ENCODE measurements around the gene OTX2. TPM values are rescaled to one million over a fixed set of nuclear protein-coding genes. Genes with fewer than 3 reads are reported as not detected.

The OTX2 gene
- total RNA-seq, 3 donors from 2014 or later: not detected

DNA sequence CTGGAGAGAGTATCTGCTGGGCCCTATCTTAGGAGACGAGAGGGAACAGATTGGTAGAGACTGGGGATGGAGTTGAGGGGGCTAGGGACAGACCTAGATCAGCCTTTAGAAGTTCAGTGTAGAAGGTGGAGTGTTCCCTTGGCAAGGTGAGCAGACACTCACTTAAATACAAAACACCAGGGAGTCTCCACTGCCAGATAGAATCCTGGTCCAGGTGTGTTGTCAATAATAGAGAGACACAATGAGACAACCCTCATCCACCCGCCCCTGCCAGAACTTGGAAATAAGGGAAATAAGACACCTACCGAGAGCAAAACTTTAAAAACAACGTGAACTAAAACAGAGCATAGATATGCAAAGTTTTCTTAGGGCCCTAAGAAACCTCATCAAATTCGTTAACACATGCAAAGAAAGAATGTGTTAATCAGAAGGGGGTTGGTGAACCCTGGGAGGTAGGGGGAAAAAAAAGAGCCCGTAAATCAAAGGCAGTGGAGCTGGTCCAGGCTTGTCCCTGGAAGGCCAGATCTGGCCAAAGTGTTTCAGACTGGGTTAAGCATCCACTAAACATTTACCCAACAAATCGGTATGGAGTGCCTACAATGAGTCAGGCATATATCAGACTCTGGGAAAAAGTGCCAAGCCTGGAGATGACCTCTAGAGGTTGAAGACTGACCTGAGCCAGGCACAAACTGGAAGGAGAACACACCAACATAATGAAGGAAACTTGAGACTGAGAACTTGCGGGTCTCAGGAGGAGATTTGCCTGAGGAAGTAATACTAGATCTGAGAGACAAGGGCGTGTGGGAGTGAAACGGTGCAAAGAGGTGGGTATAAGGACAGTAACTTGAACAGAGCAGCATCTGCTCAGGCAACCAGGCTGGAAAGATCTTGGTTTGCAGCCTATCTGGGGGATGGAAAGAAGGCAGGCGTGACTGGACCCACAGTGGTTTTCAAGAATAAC is 37.0 kb upstream of the OTX2 start:
- Histone ChIP-seq H3K4me1 (ENCODE audit: low read depth) (no peaks in the 10 kb centered on the region), H3K4me3 (no peak overlapping the region), H3K9me3 (no peaks in the 10 kb centered on the region), H3K36me3 (ENCODE audit: low read depth) (no peaks in the 10 kb centered on the region)
- no peak for DNase-seq
- no peak for ATAC-seq
- TF ChIP-seq, protein P1, sequence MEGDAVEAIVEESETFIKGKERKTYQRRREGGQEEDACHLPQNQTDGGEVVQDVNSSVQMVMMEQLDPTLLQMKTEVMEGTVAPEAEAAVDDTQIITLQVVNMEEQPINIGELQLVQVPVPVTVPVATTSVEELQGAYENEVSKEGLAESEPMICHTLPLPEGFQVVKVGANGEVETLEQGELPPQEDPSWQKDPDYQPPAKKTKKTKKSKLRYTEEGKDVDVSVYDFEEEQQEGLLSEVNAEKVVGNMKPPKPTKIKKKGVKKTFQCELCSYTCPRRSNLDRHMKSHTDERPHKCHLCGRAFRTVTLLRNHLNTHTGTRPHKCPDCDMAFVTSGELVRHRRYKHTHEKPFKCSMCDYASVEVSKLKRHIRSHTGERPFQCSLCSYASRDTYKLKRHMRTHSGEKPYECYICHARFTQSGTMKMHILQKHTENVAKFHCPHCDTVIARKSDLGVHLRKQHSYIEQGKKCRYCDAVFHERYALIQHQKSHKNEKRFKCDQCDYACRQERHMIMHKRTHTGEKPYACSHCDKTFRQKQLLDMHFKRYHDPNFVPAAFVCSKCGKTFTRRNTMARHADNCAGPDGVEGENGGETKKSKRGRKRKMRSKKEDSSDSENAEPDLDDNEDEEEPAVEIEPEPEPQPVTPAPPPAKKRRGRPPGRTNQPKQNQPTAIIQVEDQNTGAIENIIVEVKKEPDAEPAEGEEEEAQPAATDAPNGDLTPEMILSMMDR (IDR thresholded peaks at IDR 0.05): no peak
- intact Hi-C loops (cut with DNase I, micrococcal nuclease): no loop called here

DNA sequence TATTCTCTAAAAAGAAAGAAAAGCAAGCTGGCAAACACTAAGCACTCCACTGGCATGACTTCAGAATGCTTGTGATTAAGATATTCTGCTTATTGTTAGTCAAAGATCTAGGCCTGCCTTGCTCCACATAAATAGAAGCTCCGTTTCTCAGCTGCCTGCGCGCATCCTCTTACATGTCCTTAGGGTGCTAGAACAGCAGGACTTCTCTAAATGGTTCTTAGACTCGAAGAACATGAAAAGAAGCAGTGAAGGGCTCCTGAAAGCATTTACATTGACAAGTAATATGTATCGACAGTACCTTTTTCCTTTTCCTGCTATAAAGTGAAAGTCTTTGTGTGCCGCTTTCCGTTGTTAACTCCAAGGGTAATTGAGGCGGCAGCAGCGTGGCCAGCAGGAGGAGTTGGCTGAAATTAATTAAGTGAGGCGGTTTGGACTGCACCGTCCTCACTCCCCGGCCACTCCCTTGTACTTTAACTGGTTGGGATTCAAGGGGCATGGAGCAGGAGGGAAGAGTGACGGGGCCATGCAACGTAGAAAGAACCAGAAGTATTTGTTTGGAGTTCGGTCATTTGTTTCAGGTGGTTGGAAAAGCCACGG is 34.2 kb upstream of the OTX2 start:
- no peaks in the 10 kb centered on the region for H3K9me3 ChIP-seq
- no peak for DNase-seq
- no peak for ATAC-seq
- intact Hi-C loops (cut with DNase I, micrococcal nuclease): no loop called here
- TF ChIP-seq, protein P1 (IDR thresholded peaks at IDR 0.05): no peak
- no peaks in the 10 kb centered on the region for H3K4me1 ChIP-seq (ENCODE audit: low read depth)
- no peaks in the 10 kb centered on the region for H3K36me3 ChIP-seq (ENCODE audit: low read depth)
- H3K4me3 ChIP-seq: no peak overlapping the region

DNA sequence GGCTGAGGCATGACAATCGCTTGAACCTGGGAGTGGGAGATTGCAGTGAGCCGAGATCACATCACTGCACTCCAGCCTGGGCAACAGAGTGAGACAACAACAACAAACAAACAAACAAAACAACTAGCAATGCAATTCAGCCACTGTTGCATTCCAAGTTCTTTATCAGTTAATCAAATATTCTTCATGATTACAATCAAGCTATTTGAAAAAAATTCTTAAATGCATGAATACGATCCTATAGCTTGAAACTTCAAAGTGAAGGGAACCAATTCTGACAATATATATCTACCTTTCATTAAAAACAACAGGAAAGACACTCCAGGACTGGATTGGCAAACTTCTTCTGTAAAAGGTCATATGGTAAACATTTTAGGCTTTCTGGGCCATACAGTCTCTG is 31.3 kb upstream of the OTX2 start:
- no peaks in the 10 kb centered on the region for H3K9me3 ChIP-seq
- TF ChIP-seq, protein P1 (IDR thresholded peaks at IDR 0.05): no peak
- H3K4me3 ChIP-seq: no peak overlapping the region
- intact Hi-C loops (cut with DNase I, micrococcal nuclease): no loop called here
- H3K36me3 ChIP-seq (ENCODE audit: low read depth): no peaks in the 10 kb centered on the region
- DNase-seq (no peak), ATAC-seq (no peak)
- H3K4me1 ChIP-seq (ENCODE audit: low read depth): no peaks in the 10 kb centered on the region

DNA sequence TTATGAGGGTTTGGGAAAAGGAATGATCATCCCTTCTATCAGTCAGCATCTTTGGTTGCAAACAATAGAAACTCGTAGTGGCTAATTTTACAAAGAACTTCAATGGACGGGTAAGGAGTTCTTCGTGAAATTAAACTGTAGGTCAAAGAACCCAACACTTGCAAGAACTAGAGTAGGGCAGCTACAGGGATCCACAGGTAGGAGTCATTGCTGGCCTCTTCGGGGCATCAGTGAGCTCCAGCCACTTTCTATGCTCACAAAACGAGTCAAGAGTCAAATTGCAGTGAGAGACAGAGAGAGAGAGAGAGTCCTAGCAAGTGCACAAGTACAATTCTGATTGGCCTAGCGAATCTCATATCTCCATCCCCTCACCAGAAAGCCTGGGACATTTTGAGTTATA is 29.9 kb upstream of the OTX2 start:
- Histone ChIP-seq H3K4me1 (ENCODE audit: low read depth) (no peaks in the 10 kb centered on the region), H3K36me3 (ENCODE audit: low read depth) (no peaks in the 10 kb centered on the region), H3K4me3 (no peak overlapping the region), H3K9me3 (no peaks in the 10 kb centered on the region)
- ATAC-seq (no peak), DNase-seq (no peak)
- intact Hi-C loops (cut with DNase I, micrococcal nuclease): no loop called here
- TF ChIP-seq, protein P1 (IDR thresholded peaks at IDR 0.05): no peak

DNA sequence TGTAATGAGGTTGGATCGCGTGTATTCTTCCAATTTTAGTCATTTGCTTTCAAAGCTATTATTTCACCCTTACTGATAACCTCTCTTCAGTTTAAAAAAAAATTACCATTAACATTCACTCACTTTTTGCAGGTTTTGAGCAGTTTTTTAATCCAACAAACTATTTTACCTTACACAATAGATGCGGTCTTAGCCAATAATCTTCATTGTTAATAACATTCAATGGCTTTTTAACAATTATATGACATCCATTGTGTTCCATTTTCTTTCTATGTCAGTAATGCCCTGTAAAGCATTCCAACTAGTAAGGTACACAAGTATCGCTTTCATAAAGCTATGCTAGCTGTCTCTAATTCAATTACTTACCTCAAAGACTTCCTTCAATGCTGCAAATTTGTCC is 18.9 kb upstream of the OTX2 start:
- DNase-seq (no peak), ATAC-seq (no peak)
- Histone ChIP-seq H3K36me3 (ENCODE audit: low read depth) (no peaks in the 10 kb centered on the region), H3K4me3 (no peak overlapping the region), H3K4me1 (ENCODE audit: low read depth) (no peaks in the 10 kb centered on the region), H3K9me3 (no peaks in the 10 kb centered on the region)
- intact Hi-C loops (cut with DNase I, micrococcal nuclease): no loop called here
- TF ChIP-seq, protein P1 (IDR thresholded peaks at IDR 0.05): no peak

Data from mucosa of descending colon (tissue), 3 donors.